Transverse colon (tissue), 4 donors: ENCODE data around the gene TMEM200C. TPM values are rescaled to one million over a fixed set of nuclear protein-coding genes. Genes with fewer than 3 reads are reported as not detected.

Experiments
- DNase-seq: peaks from one replicate; pipeline ENCODE4 v3.0.0-alpha.2; 2019
- H3K27ac ChIP-seq, 4 donors: fragments of 200-600 bp; sonication (generic); 2 replicates each; pipeline ENCODE4 v1.5.1; 2016 to 2018; ENCODE audit warnings: inconsistent platforms in 4 of 4
- H3K27me3 ChIP-seq: fragments of 200-600 bp; sonication (generic); 2 replicates; pipeline ENCODE4 v1.5.1; 2017; ENCODE audit warnings: inconsistent platforms
- H3K36me3 ChIP-seq, 4 donors: fragments of 200-600 bp; sonication (generic); 2 replicates each; pipeline ENCODE4 v1.5.1; 2017 to 2019; ENCODE audit warnings: inconsistent platforms in 4 of 4
- H3K4me1 ChIP-seq, 4 donors: fragments of 200-600 bp; sonication (generic); 2 replicates each; pipeline ENCODE4 v1.5.1; 2017 to 2020; ENCODE audit warnings: inconsistent platforms in 4 of 4
- H3K4me3 ChIP-seq, 4 donors: fragments of 200-600 bp; sonication (generic); 1 replicate in 1 of 4; 2 replicates in 3 of 4; pipeline versions ENCODE4 v1.5.1 to v1.6.1; 2017 to 2019; ENCODE audit warnings: inconsistent platforms in 4 of 4
- H3K9me3 ChIP-seq, 2 donors: fragments of 200-600 bp; sonication (generic); 2 replicates each; pipeline ENCODE4 v1.5.1; 2017 to 2019; ENCODE audit warnings: inconsistent platforms in 2 of 2
- CTCF ChIP-seq, 5 experiments: fragments of 200-600 bp in 3 of 5; fragments of 450-650 bp in 2 of 5; sonication (generic) in 3 of 5; IDR thresholded peaks; 1 replicate in 2 of 5; 2 replicates in 3 of 5; pipeline ENCODE4 v1.5.1; 2016 to 2017; ENCODE audit warnings: antibody characterized with exemption in 5 of 5, inconsistent platforms in 3 of 5, mild to moderate bottlenecking in 2 of 5, moderate library complexity in 1 of 5
- EP300 ChIP-seq: sonication (generic); formaldehyde crosslinking; IDR thresholded peaks from one replicate; pipeline ENCODE4 v1.6.1; 2017; ENCODE audit warnings: antibody characterized with exemption, low read depth
- POLR2A ChIP-seq: fragments of 450-650 bp; IDR thresholded peaks from one replicate; pipeline ENCODE4 v1.6.1; 2016; ENCODE audit warnings: antibody characterized with exemption, mild to moderate bottlenecking, moderate library complexity
- POLR2AphosphoS5 ChIP-seq, 3 donors: sonication (generic); formaldehyde crosslinking; IDR thresholded peaks; one replicate each; pipeline ENCODE4 v1.6.1; 2016; ENCODE audit warnings: antibody characterized with exemption in 3 of 3
- WGBS, 2 donors: methylation state at CpG; one replicate each; pipeline ENCODE4 v1.1.5; 2018; ENCODE audit warnings: low coverage in 1 of 2; 5-methylcytosine and 5-hydroxymethylcytosine counted together
- in situ Hi-C, 4 donors: fragments of 200-750 bp; cut with MboI; loops; one replicate each; pipeline versions ENCODE4 v1.15.0 to v1.15.1; 2017; ENCODE audit warnings: low sequenced_read_pairs in 3 of 4, low pct_ligation_motif_present in 1 of 4, low pct_unique_long_range_greater_than_20kb in 1 of 4
- intact Hi-C: fragments of 100-400 bp; cut with DNase I; formaldehyde crosslinking; loops from one replicate; pipeline ENCODE4 v1.15.1; 2023; ENCODE audit warnings: low total_unique reads
- total RNA-seq, 4 donors: library from RNA; depleted of rRNA; stranded (reverse); fragments of >200 nt; gene quantifications; one replicate each; pipeline ENCODE4 v1.1.0, GENCODE V29; 2016

Gene TMEM200C
- total RNA-seq, 4 donors from 2014 or later = 0.14 to 3.7 (median 0.58) TPM

- no peak for DNase-seq
- TF ChIP-seq EP300 = no peak
- no peak for TF ChIP-seq POLR2A
- TF ChIP-seq CTCF (IDR thresholded peaks at IDR 0.05) = no peak
- H3K27ac ChIP-seq = no peak overlapping the region
- H3K4me1 ChIP-seq = no peaks in the 10 kb centered on the region
- in situ Hi-C loops (loop anchor here (10.0 to 25.0 kb wide), 4 partner anchors 610 to 1010 kb away; no protein-coding TSS in a partner anchor), intact Hi-C loops (loop anchor here (10.0 kb wide), 1 partner anchor 1018 kb away; no protein-coding TSS in a partner anchor)
- no peaks in the 10 kb centered on the region for H3K27me3 ChIP-seq
- H3K4me3 ChIP-seq = no peak overlapping the region
- no peaks in the 10 kb centered on the region for H3K36me3 ChIP-seq
- no peaks in the 10 kb centered on the region for H3K9me3 ChIP-seq
Measured at GRCh38 chr18:5876891-5877290, 18.4 kb downstream of the TMEM200C start.

GRCh38 chr18:5874336-5874735 is 21.0 kb downstream of the TMEM200C start:
- intact Hi-C loops = loop anchor here (10.0 kb wide), 1 partner anchor 1020 kb away; no protein-coding TSS in a partner anchor
- Histone ChIP-seq H3K27me3 (no peaks in the 10 kb centered on the region), H3K4me3 (no peak overlapping the region), H3K4me1 (no peaks in the 10 kb centered on the region), H3K9me3 (no peaks in the 10 kb centered on the region), H3K27ac (no peak overlapping the region), H3K36me3 (no peaks in the 10 kb centered on the region)
- no peak for DNase-seq
- no peak for TF ChIP-seq EP300
- TF ChIP-seq POLR2AphosphoS5 (IDR thresholded peaks at IDR 0.05) = no peak
- no peak for TF ChIP-seq POLR2A
- TF ChIP-seq CTCF (IDR thresholded peaks at IDR 0.05) = no peak
- in situ Hi-C loops = loop anchor here in 2 of 4 donors (10.0 to 25.0 kb wide), 4 partner anchors 112 to 1013 kb away; no protein-coding TSS in a partner anchor

- H3K4me3 ChIP-seq = no peak overlapping the region
- WGBS, 2 donors = 69 to 100% methylated on average over 1 to 3 of the region's 3 CpGs
- no peaks in the 10 kb centered on the region for H3K36me3 ChIP-seq
- no peaks in the 10 kb centered on the region for H3K4me1 ChIP-seq
- no peaks in the 10 kb centered on the region for H3K27me3 ChIP-seq
- in situ Hi-C loops = loop anchor here in 2 of 4 donors (10.0 to 25.0 kb wide), 4 partner anchors 111 to 1014 kb away; no protein-coding TSS in a partner anchor
- intact Hi-C loops = loop anchor here (10.0 kb wide), 1 partner anchor 1022 kb away; no protein-coding TSS in a partner anchor
- DNase-seq = no peak
- no peaks in the 10 kb centered on the region for H3K9me3 ChIP-seq
- no peak overlapping the region for H3K27ac ChIP-seq
- TF ChIP-seq CTCF (IDR thresholded peaks at IDR 0.05) (no peak), POLR2A (no peak), EP300 (no peak), POLR2AphosphoS5 (IDR thresholded peaks at IDR 0.05) (no peak)
Measured at GRCh38 chr18:5872886-5873285, 22.4 kb downstream of the TMEM200C start.

- H3K27ac ChIP-seq = no peak overlapping the region
- no peaks in the 10 kb centered on the region for H3K4me1 ChIP-seq
- in situ Hi-C loops = loop anchor here in 2 of 4 donors (10.0 to 25.0 kb wide), 4 partner anchors 109 to 1016 kb away; no protein-coding TSS in a partner anchor
- no peaks in the 10 kb centered on the region for H3K9me3 ChIP-seq
- no peak for TF ChIP-seq CTCF (IDR thresholded peaks at IDR 0.05)
- no peak for TF ChIP-seq EP300
- TF ChIP-seq POLR2A = no peak
- no peak for TF ChIP-seq POLR2AphosphoS5 (IDR thresholded peaks at IDR 0.05)
- no peak for DNase-seq
- H3K4me3 ChIP-seq = no peak overlapping the region
- no peaks in the 10 kb centered on the region for H3K36me3 ChIP-seq
- WGBS, 2 donors = 57 to 62% methylated on average over 1 of the region's 1 CpG
- intact Hi-C loops = loop anchor here (10.0 kb wide), 1 partner anchor 1023 kb away; no protein-coding TSS in a partner anchor
- no peaks in the 10 kb centered on the region for H3K27me3 ChIP-seq
Measured at GRCh38 chr18:5871426-5871825, 23.9 kb downstream of the TMEM200C start.
